Choroid plexus epithelial cell (primary cell): Measurements from ENCODE around the gene HOXC4.

Source experiments
- DNase-seq: peaks from one replicate; pipeline ENCODE4 v3.0.0-alpha.2; 2010; ENCODE audit warnings: low read depth
- H3K4me3 ChIP-seq: 2 replicates; pipeline ENCODE4 v1.5.1; 2011; ENCODE audit warnings: low read depth, mild to moderate bottlenecking, control low read depth, low read length, moderate library complexity
- TF ChIP-seq, protein P1 (sequence below): conservative IDR thresholded peaks from 2 replicates; pipeline ENCODE4 v1.5.1; 2011; ENCODE audit warnings: low read depth, mild to moderate bottlenecking, control low read depth, inconsistent platforms, low read length, moderate library complexity

Gene HOXC4

DNA sequence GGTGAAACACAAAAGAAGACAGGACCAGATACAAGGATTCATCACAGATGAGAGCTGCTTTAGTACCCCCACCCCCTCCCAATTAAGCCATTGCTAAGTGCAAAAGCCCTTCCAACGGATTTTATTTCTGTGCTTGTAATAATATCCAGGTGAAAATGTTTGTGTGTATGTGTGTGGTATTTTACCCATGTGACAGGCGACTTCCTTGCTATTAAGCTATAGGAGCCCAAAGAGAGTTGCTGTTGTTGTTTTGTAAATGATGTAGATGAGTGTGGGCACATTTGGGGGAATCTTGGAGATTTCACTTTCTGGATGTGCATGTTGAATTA lies 3.2 kb upstream of the HOXC4 start:
- TF ChIP-seq, protein P1, sequence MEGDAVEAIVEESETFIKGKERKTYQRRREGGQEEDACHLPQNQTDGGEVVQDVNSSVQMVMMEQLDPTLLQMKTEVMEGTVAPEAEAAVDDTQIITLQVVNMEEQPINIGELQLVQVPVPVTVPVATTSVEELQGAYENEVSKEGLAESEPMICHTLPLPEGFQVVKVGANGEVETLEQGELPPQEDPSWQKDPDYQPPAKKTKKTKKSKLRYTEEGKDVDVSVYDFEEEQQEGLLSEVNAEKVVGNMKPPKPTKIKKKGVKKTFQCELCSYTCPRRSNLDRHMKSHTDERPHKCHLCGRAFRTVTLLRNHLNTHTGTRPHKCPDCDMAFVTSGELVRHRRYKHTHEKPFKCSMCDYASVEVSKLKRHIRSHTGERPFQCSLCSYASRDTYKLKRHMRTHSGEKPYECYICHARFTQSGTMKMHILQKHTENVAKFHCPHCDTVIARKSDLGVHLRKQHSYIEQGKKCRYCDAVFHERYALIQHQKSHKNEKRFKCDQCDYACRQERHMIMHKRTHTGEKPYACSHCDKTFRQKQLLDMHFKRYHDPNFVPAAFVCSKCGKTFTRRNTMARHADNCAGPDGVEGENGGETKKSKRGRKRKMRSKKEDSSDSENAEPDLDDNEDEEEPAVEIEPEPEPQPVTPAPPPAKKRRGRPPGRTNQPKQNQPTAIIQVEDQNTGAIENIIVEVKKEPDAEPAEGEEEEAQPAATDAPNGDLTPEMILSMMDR: no peak
- H3K4me3 ChIP-seq: no peak overlapping the region
- no peak for DNase-seq

DNA sequence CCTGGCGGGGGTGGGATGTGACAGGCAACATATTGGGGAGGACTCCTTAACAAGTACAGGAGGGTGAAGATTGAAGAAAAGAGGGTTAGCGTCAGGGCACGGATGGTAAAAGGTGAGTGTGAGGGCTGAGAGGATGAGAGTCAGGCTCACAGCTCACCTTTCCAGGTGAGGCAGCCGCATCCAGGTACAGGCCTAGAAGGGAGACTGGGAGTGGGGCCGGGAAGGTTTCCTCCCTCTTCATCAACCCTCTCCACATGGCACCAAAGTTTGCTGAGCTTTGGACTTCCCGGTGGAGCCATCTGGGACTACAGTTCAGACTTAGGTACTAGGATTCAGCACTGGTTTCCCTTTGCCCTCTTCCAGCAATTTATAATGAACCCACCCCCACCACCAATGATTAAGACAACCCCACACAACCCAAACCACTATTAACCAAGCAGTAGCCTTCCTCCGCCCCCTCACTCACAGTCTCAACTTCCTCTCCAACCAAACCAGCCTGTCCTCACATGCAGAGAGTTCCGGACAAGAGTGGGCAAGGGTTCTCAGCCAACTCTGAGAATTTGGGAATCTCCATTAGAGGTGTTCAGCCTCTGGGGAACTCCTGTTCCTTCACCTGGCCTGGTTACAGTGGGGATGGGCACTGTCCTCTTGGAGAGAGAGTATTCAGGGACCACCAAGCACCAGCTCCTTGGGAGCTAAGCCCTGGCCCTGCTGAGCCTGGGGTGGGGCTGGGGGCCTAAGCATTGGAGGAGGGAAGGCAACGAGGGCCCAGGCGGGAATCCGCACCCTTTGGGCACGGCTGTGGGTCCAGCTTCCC lies 2.4 kb upstream of the HOXC4 start:
- TF ChIP-seq, protein P1: no peak
- DNase-seq: no peak
- no peak overlapping the region for H3K4me3 ChIP-seq

DNA sequence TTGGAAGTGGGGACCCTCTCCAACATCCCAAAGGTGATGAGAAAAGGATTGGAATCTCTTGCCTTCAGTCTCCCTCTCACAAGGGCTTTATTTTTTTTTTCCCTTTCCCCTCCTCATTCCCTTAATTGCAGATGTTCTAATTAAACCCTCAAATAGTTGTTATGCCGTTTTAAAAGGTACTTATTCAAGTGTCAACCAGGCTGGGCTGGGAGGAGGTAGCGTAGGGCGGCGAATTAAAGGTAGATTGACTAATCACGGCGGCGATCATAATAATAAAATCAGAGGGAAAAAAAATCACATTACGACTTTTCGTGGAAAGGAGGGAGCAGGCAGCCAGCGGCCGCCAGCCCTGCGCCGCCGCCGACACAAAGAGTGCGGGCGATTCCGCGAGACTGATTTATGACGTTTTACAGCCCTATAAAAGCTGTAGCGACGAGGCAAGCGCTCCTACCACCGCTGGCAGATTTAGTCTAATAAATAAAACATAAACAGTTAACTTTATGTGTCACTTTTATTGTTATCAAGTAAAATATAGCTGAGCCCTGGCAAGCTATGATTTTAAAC lies 1.7 kb upstream of the HOXC4 start:
- TF ChIP-seq, protein P1: no peak
- DNase-seq: no peak
- H3K4me3 ChIP-seq: no peak overlapping the region

DNA sequence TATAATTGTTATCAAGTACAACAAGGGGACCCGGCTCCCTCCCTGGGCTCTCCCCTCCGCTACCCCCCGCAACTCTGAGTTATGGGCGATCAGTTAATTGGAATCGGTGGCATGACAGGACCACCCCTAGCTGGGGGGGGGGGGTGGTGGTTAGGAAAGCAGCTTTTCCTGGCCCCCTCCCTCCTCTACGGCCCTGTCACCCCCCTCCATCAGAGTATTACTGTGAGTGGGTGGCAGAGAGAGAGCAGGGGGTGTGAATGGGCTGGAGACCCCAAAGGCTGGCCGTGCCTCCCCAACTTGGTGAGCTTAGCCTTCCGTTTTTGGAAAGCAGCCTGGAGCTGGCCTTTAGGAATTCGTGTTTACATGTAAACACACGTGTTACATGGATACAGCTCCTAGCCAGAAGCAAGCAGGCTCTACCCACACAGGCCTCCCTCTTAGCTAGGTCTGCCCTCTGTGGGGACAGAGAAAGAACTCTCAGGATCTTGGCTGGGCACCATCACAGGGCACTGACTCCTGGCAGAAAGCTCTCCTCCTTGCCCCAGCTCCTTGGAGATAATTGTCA lies 1.1 kb upstream of the HOXC4 start:
- H3K4me3 ChIP-seq: no peak overlapping the region
- no peak for DNase-seq
- TF ChIP-seq, protein P1: no peak

DNA sequence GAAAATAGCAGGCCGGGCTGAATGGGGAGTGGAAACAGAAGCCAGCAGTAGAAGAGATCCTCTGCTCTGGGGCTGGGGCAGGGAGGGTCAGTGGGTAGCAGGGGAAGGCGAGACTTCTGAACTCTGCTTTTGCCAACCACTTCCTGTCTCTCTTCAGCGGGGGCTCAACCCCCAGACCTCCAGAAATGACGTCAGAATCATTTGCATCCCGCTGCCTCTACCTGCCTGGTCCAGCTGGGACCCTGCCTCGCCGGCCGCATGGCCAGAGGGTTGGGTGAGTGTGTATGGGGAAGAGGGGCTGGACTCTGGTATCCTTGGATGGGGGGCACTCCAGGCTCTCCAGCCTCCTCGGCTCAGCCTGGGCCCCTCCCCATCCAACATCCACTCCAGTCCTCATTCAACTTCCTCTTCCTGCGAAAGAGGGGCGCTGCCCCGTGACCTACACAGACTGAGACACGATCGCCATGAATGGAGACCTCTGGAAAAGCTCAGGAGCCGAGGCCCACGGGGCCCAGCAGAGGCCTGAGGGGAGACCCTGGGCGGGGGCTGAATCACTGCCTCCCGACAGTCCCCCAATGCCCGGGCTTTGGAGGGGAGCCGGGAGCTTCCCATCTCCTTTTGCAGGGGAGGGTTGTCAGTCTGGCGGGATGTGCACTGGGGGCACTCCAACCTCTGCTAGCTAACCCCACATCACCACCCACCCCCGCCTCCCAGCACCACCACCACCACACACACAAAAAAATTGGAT lies 458 bp upstream of the HOXC4 start:
- H3K4me3 ChIP-seq: no peak overlapping the region
- TF ChIP-seq, protein P1: no peak
- DNase-seq: no peak

DNA sequence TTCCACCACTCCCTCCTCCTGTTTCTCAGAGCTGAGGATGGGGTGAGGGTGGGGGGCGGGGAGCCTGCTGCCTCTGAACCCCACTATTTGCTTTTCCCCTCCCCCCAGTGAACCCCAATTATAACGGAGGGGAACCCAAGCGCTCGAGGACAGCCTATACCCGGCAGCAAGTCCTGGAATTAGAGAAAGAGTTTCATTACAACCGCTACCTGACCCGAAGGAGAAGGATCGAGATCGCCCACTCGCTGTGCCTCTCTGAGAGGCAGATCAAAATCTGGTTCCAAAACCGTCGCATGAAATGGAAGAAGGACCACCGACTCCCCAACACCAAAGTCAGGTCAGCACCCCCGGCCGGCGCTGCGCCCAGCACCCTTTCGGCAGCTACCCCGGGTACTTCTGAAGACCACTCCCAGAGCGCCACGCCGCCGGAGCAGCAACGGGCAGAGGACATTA lies 1.1 kb downstream of the HOXC4 start:
- no peak overlapping the region for H3K4me3 ChIP-seq
- TF ChIP-seq, protein P1: no peak
- DNase-seq: no peak
